MM.1S (cell line): Measurements from ENCODE around the gene CCDC178.

ENCODE experiments used
- DNase-seq: peaks from one replicate; pipeline ENCODE4 v3.0.0-alpha.2; 2015
- H2AFZ ChIP-seq: fragments of 300-600 bp; sonication (generic); 2 replicates; pipeline ENCODE4 v1.6.0; 2016; ENCODE audit warnings: antibody characterized with exemption, low read length
- H3F3A ChIP-seq: fragments of 300-600 bp; sonication (generic); 2 replicates; pipeline ENCODE4 v1.6.1; 2016; ENCODE audit warnings: mild to moderate bottlenecking, antibody characterized with exemption, low read length, moderate library complexity, mixed read lengths; ENCODE audit not compliant: insufficient read depth
- H3K27ac ChIP-seq: fragments of 300-600 bp; sonication (generic); 2 replicates; pipeline ENCODE4 v1.5.1; 2016; ENCODE audit warnings: mild to moderate bottlenecking, low read length
- H3K27me3 ChIP-seq: fragments of 300-600 bp; sonication (generic); replicated peaks from 2 replicates; pipeline ENCODE4 v1.6.0; 2016; ENCODE audit warnings: low read length; ENCODE audit not compliant: insufficient read depth
- H3K36me3 ChIP-seq: fragments of 300-600 bp; sonication (generic); replicated peaks from 2 replicates; pipeline ENCODE4 v1.6.1; 2016; ENCODE audit warnings: mild to moderate bottlenecking, low read length, mixed read lengths; ENCODE audit not compliant: insufficient read depth
- H3K4me1 ChIP-seq: fragments of 300-600 bp; sonication (generic); 2 replicates; pipeline ENCODE4 v1.6.1; 2016; ENCODE audit warnings: low read length, mixed read lengths
- H3K4me2 ChIP-seq: fragments of 300-600 bp; sonication (generic); 2 replicates; pipeline ENCODE4 v1.6.0; 2016; ENCODE audit warnings: low read depth, low read length
- H3K4me3 ChIP-seq: fragments of 300-600 bp; sonication (generic); 2 replicates; pipeline ENCODE4 v1.5.1; 2016; ENCODE audit warnings: low read length, mixed read lengths
- H3K79me2 ChIP-seq: fragments of 300-600 bp; sonication (generic); 2 replicates; pipeline ENCODE4 v1.6.1; 2016; ENCODE audit warnings: mixed run types, low read length, mixed read lengths
- H3K9ac ChIP-seq: fragments of 300-600 bp; sonication (generic); 2 replicates; pipeline ENCODE4 v1.6.1; 2016; ENCODE audit warnings: low read length, mixed read lengths
- H3K9me2 ChIP-seq: fragments of 300-600 bp; sonication (generic); replicated peaks from 2 replicates; pipeline ENCODE4 v1.6.1; 2016; ENCODE audit warnings: mild to moderate bottlenecking, low read length, mixed read lengths; ENCODE audit not compliant: insufficient read depth
- H3K9me3 ChIP-seq: fragments of 300-600 bp; sonication (generic); replicated peaks from 2 replicates; pipeline ENCODE4 v1.6.1; 2016; ENCODE audit warnings: mild to moderate bottlenecking, low read length, mixed read lengths; ENCODE audit not compliant: insufficient read depth
- H4K20me1 ChIP-seq: fragments of 300-600 bp; sonication (generic); 2 replicates; pipeline ENCODE4 v1.6.1; 2016; ENCODE audit warnings: mild to moderate bottlenecking, low read length, moderate library complexity, mixed read lengths; ENCODE audit not compliant: insufficient read depth
- EZH2 ChIP-seq: fragments of 300-600 bp; sonication (generic); optimal IDR thresholded peaks from 2 replicates; pipeline ENCODE3; 2017; ENCODE audit warnings: low read depth, mild to moderate bottlenecking, antibody characterized with exemption, low read length, mixed read lengths
- EZH2phosphoT487 ChIP-seq: fragments of 300-600 bp; sonication (generic); IDR thresholded peaks from 2 replicates; pipeline ENCODE4 v1.6.1; 2018; ENCODE audit warnings: antibody characterized with exemption, low read length
- TF ChIP-seq, protein P1 (sequence below): fragments of 300-600 bp; sonication (generic); IDR thresholded peaks from 2 replicates; pipeline ENCODE4 v1.5.1; 2016; ENCODE audit warnings: antibody characterized with exemption, low read length, mixed read lengths

CCDC178 gene

GRCh38 chr18:33288082-33288716 is 152.3 kb downstream of the CCDC178 start:
- Histone ChIP-seq H3F3A (no peaks in the 10 kb centered on the region), H3K27me3 (no peaks in the 10 kb centered on the region), H3K36me3 (no peaks in the 10 kb centered on the region), H3K79me2 (no peaks in the 10 kb centered on the region), H4K20me1 (no peaks in the 10 kb centered on the region), H3K4me2 (no peak overlapping the region), H3K9me2 (no peaks in the 10 kb centered on the region), H3K9ac (no peak overlapping the region), H3K4me1 (no peaks in the 10 kb centered on the region), H3K9me3 (no peaks in the 10 kb centered on the region), H3K4me3 (no peak overlapping the region), H2AFZ (no peak overlapping the region), H3K27ac (no peak overlapping the region)
- TF ChIP-seq EZH2 (no peak), EZH2phosphoT487 (no peak)
- TF ChIP-seq, protein P1, sequence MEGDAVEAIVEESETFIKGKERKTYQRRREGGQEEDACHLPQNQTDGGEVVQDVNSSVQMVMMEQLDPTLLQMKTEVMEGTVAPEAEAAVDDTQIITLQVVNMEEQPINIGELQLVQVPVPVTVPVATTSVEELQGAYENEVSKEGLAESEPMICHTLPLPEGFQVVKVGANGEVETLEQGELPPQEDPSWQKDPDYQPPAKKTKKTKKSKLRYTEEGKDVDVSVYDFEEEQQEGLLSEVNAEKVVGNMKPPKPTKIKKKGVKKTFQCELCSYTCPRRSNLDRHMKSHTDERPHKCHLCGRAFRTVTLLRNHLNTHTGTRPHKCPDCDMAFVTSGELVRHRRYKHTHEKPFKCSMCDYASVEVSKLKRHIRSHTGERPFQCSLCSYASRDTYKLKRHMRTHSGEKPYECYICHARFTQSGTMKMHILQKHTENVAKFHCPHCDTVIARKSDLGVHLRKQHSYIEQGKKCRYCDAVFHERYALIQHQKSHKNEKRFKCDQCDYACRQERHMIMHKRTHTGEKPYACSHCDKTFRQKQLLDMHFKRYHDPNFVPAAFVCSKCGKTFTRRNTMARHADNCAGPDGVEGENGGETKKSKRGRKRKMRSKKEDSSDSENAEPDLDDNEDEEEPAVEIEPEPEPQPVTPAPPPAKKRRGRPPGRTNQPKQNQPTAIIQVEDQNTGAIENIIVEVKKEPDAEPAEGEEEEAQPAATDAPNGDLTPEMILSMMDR, result no peak
- DNase-seq, result no peak

- Histone ChIP-seq H3K27me3 (no peaks in the 10 kb centered on the region), H3K9me3 (no peaks in the 10 kb centered on the region), H3K36me3 (no peaks in the 10 kb centered on the region), H3K4me1 (no peaks in the 10 kb centered on the region), H3K4me2 (no peak overlapping the region), H4K20me1 (no peaks in the 10 kb centered on the region), H2AFZ (no peak overlapping the region), H3F3A (no peaks in the 10 kb centered on the region), H3K9me2 (no peaks in the 10 kb centered on the region), H3K27ac (no peak overlapping the region), H3K4me3 (no peak overlapping the region), H3K9ac (no peak overlapping the region), H3K79me2 (no peaks in the 10 kb centered on the region)
- TF ChIP-seq EZH2phosphoT487, result no peak
- no peak for TF ChIP-seq EZH2
- TF ChIP-seq, protein P1, result no peak
- DNase-seq, result no peak
Observed at GRCh38 chr18:33282709-33283333, 157.7 kb downstream of the CCDC178 start.

DNA sequence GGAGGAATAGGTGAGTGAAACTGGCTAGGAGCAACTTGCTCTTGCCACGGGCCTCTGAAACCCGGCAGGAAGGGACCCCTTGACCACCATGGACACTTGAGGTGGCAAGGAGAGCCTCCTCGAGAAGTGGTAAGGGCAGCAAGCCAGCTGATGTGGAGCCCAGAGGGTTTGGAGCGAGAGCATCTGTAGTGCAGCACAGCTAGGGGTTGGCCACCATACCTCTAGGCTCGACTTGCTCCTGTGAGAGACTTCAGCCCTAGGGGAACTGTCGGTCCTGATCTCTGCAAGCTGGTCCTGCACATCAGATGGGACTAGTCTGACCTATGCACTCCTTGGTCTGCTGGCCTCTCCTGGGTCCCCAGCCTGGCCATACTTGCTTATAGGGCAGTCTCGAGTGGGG is 158.4 kb downstream of the CCDC178 start:
- no peak for DNase-seq
- H3K27ac ChIP-seq, result no peak overlapping the region
- H3K79me2 ChIP-seq, result no peaks in the 10 kb centered on the region
- H3K27me3 ChIP-seq, result no peaks in the 10 kb centered on the region
- H3F3A ChIP-seq, result no peaks in the 10 kb centered on the region
- H3K4me1 ChIP-seq, result no peaks in the 10 kb centered on the region
- no peaks in the 10 kb centered on the region for H3K36me3 ChIP-seq
- no peaks in the 10 kb centered on the region for H3K9me3 ChIP-seq
- no peak overlapping the region for H3K9ac ChIP-seq
- H2AFZ ChIP-seq, result no peak overlapping the region
- no peak overlapping the region for H3K4me2 ChIP-seq
- H4K20me1 ChIP-seq, result no peaks in the 10 kb centered on the region
- no peak for TF ChIP-seq EZH2
- TF ChIP-seq EZH2phosphoT487, result no peak
- TF ChIP-seq, protein P1, result no peak
- no peak overlapping the region for H3K4me3 ChIP-seq
- no peaks in the 10 kb centered on the region for H3K9me2 ChIP-seq
